Hematopoietic multipotent progenitor cell (in vitro differentiated cells): Measurements from ENCODE around the gene PLEKHG4B. TPM values are rescaled to one million over a fixed set of nuclear protein-coding genes. Genes with fewer than 3 reads are reported as not detected.
A peak's percentile ranks its signal among the peaks of the same experiment; 100 is the strongest.

Experiments
- DNase-seq, 3 donors: peaks; one replicate each; pipeline ENCODE4 v3.0.0-alpha.2; 2011 to 2015; ENCODE audit warnings: low read depth in 2 of 3, low spot score in 2 of 3
- total RNA-seq: library from RNA; depleted of rRNA; stranded (reverse); fragments of >200 nt; gene quantifications from one replicate; pipeline ENCODE4 v1.2.3, GENCODE V29; 2012

Gene PLEKHG4B
- total RNA-seq, 1 donor = 7.0 TPM

- no peak for DNase-seq
Observed at GRCh38 chr5:73768-74502, 18.0 kb upstream of the PLEKHG4B start.

DNA sequence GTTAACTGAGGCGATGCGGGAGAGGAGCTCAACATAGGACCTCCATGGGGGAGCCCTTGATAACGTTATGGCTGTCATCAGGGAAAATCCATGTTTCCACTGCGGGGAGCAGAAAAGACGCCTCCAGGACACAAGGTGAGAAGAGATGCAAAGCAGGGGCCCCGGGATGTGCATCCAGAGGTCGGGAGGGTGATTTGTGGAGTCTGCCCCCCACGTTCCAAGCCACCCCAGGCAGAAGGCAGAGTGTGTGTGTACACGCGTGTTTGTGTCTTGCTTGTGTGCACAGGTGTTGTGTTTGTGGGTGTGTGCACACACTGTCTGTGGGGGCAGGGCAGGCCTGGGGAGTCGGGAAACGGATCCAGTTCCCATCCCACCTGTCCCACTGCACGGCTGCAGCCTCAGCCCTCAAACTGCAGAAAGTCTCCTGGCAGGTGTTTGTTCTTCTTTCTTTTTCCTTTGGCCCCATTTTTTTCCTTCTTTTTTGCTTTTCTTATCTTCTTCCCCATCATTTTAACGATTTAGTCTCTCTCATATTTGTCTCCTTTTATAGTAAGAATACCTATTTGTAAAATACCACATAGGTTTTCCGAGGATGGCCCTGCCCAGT, 17.4 kb upstream of the PLEKHG4B start:
- no peak for DNase-seq

DNA sequence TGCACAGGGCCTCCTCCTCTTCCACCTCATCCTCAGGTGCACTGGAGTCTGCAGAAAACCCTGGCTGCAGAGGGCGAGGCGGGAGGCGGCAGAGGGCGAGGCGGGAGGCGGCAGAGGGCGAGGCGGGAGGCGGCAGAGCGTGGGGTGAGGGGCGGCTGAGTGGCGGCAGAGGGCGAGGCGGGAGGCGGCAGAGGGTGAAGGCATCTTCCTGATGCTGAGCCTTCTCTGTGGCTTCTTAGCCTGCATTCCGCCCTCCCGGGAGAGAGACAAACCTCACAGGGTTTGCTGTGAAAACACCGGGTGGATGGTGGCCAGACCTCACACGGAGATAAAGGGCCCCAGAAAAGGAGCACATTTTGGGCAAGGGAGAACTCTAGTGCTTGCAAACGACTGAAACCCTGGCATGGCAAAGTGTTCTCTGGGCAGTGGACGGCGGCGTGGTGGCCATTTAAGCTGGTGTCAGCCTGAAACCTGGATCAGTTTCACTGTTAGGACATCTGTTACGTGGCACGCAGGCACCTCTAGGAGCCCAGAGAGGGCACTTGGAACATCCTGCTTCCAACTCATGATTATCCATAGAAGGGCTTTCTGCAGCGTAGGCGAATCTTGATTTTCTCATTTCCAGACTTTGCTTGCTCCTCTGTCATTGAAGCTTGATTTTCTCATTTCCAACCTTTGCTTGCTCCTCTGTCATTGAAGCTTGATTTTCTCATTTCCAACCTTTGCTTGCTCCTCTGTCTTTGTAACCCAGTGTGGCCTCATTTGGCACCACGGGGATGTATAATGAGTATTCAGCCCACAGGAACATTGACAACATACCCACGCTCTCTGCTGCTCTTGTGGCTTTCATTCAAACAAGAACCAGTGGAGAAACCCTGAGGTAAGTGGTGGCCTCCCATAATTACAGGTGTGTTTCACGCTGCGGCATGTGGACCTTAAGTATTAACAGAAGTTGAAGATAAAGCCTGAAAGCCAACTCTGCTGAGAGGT, 16.3 kb upstream of the PLEKHG4B start:
- DNase-seq = no peak

- DNase-seq = no peak
Observed at GRCh38 chr5:76358-77169, 15.4 kb upstream of the PLEKHG4B start.

- DNase-seq = no peak
Observed at GRCh38 chr5:77170-77501, 14.8 kb upstream of the PLEKHG4B start.

- DNase-seq = no peak
Observed at GRCh38 chr5:77546-77945, 14.4 kb upstream of the PLEKHG4B start.

DNA sequence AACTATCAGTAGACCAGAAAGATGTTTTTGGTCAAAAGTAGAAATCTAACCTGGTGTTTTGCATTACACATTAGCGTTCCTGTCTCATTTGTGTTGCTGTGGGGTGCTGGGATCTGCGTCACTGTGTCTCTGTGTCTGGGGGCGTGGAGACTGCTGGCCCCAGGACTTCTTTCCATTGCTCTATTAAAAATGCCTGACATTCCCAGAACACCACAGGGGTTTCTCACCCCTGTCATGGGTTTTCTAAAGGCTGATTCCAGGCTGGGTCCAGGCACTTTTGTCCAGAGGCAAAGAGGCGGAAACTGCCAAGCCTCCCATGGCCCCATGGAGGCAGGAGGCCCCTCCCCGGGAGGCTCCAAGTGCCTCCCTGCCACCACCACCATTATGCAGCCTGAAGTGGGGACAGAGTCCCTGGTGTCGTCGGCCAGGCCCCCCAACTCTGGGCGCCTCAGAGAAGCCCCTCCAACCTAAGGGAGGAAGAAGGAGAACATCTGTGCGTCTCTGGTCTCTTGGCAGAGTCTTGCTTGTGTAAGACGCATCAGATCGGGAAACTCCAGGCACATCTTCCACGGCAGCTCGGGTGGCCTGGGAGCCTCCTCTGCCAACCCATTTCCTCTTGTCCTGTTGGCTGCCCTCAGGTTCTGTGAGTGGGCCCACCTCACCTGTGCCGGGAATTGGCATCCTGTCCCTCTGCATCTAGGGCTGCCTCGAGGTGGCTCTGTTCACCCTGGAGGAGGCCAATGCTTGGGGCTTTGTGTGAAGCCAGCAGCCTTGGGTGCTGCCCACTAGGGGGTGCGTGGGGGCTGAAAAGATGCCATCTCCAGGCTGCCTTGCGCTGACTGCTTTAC, 13.8 kb upstream of the PLEKHG4B start:
- DNase-seq = peak in 2 of 3 donors; percentile 62 to 66

DNA sequence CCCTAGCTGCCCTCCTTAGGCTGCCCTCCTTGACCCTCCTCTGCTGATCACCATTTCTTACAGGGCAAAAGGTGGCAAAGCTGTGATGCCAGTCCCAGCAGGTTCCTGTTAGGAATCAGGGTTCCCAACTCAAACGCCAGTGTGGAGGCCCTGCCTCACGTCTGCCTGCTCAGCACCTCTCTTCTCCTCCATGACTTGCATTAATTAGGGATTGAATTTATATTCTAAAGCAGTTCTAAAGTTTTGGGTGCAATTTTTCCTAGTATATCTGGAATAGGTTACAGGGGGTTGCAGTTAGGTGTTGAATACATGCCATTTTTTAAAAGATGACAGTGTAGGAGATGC, 13.2 kb upstream of the PLEKHG4B start:
- DNase-seq = no peak

GRCh38 chr5:79263-79662, 12.7 kb upstream of the PLEKHG4B start:
- no peak for DNase-seq

GRCh38 chr5:79821-80220, 12.1 kb upstream of the PLEKHG4B start:
- no peak for DNase-seq

- DNase-seq = no peak
Observed at GRCh38 chr5:81391-82021, 10.5 kb upstream of the PLEKHG4B start.

- no peak for DNase-seq
Observed at GRCh38 chr5:82097-82496, 9.9 kb upstream of the PLEKHG4B start.

- no peak for DNase-seq
Observed at GRCh38 chr5:82570-82969, 9.4 kb upstream of the PLEKHG4B start.

DNA sequence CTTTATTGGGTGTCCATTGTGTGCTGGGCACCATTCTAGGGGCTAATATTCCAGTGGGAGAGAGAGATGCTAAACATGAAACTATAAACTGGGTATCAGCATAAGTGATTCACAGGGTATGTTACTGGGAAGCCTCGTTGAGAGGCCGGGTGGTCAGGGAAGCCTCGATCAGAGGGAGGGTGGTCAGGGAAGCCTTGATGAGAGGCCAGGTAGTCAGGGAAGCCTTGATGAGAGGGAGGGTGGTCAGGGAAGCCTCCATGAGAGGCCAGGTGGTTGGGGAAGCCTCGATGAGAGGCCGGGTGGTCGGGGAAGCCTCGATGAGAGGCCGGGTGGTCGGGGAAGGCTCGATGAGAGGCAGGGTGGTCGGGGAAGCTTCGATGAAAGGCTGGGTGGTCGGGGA, 8.9 kb upstream of the PLEKHG4B start:
- DNase-seq = no peak

DNA sequence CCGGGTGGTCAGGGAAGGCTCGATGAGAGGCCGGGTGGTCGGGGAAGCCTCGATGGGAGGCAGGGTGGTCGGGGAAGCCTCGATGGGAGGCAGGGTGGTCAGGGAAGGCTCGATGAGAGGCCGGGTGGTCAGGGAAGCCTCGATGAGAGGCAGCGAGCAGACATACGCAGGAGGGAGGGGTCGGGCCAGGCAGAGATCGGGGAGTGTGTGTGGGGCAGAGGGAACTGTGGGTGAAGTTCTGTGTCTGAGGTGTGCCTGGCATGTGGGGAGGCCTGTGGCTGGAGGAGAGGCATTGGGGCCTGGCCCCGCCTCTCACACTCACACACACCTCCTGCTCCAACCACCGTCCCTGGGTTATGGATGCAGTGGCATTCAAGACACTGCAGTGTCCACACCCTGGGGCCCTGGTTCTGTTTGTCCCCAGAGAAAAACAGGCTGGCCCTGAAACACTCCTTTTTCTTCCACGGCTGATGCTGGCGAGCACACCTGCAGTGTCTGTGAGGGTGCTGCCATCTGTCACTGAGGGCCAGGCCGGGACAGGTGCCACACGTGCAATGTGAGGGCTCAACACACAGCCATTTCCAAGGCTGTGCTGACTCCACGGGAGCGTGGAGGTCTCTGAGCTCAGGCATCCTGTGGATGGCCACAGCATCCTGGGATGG, 6.5 kb upstream of the PLEKHG4B start:
- no peak for DNase-seq

DNA sequence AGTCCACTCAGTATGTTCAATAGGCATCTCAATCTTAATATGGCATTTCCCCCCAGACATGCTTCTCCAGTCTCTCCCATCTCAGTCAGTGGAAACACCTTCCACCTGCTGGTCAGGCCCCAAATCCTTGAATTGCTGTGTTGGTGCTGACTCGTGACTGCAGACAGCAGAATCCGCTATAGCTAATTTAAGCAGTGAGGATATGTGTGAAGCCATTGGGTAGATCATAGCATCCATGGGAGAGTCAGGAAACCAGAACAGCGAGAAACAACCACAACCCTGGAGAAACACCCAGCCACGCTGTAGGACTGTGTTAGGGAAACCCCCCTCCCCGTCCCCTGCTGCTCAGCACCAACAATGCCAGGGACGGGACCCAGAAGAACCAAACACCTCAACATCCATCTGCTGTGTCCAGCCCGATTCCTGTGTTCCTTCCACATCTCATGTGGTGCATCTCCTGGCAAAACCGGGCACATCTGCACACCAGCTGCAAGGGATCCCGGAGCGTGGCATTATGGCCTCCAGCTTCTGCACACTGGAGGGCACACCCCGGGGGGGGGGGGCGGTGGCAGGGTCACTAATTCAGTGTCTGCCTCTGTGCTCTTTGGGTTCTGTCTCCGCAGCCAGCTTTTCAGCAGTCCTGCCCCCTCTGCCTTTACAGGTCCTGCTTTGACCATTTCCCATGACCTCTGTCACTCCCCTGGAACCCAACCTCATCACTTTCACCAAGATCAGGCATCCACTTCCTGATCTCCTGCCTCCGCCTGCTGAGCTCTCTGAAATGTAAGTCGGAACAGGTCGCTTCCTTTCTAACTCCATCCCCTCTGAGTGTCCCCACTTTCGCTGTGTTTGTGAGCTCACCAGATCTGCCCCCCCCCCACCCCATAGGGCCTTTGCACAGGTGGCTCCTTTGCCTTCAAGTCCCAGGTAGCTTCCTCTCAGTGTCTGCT, 2.4 kb upstream of the PLEKHG4B start:
- DNase-seq = no peak

- DNase-seq = no peak
Observed at GRCh38 chr5:90590-91547, 1.1 kb upstream of the PLEKHG4B start.
